Trophoblast cell (in vitro differentiated cells and primary cell): Measurements from ENCODE around the gene PLXNA2.

ENCODE experiments used
- DNase-seq, 2 donors: peaks; one replicate each; pipeline ENCODE4 v3.0.0-alpha.2; 2016
- H2AFZ ChIP-seq: 2 replicates; pipeline ENCODE4 v1.6.1; 2013; ENCODE audit warnings: low read length, moderate library complexity, mild to moderate bottlenecking; ENCODE audit not compliant: insufficient read depth, poor library complexity
- H2AK5ac ChIP-seq: 2 replicates; pipeline ENCODE4 v1.6.1; 2013; ENCODE audit warnings: mild to moderate bottlenecking, low read length
- H2BK120ac ChIP-seq: 2 replicates; pipeline ENCODE4 v1.6.1; 2013; ENCODE audit warnings: low read length, mild to moderate bottlenecking, moderate library complexity; ENCODE audit not compliant: insufficient read depth, poor library complexity
- H2BK12ac ChIP-seq: 2 replicates; pipeline ENCODE4 v1.6.1; 2013; ENCODE audit warnings: mild to moderate bottlenecking, low read length, moderate library complexity
- H2BK5ac ChIP-seq: 2 replicates; pipeline ENCODE4 v1.6.1; 2013; ENCODE audit warnings: low read length, low read depth, moderate library complexity, mild to moderate bottlenecking; ENCODE audit not compliant: poor library complexity
- H3K14ac ChIP-seq: 2 replicates; pipeline ENCODE4 v1.6.1; 2013; ENCODE audit warnings: mild to moderate bottlenecking, low read length
- H3K18ac ChIP-seq: 2 replicates; pipeline ENCODE4 v1.6.1; 2013; ENCODE audit warnings: mild to moderate bottlenecking, low read length
- H3K23ac ChIP-seq: 2 replicates; pipeline ENCODE4 v1.6.1; 2013; ENCODE audit warnings: low read length
- H3K27ac ChIP-seq: 2 replicates; pipeline ENCODE4 v1.5.1; 2013; ENCODE audit warnings: low read depth, mild to moderate bottlenecking, inconsistent platforms, low read length, moderate library complexity
- H3K27me3 ChIP-seq: 2 replicates; pipeline ENCODE4 v1.6.1; 2013; ENCODE audit warnings: inconsistent platforms, mild to moderate bottlenecking, low read length, moderate library complexity; ENCODE audit not compliant: insufficient read depth
- H3K36me3 ChIP-seq, 2 experiments: 1 replicate in 1 of 2; 2 replicates in 1 of 2; pipeline ENCODE4 v1.6.1; 2013; ENCODE audit warnings: low read length in 2 of 2, mild to moderate bottlenecking in 2 of 2, moderate library complexity in 1 of 2; ENCODE audit not compliant: insufficient read depth in 2 of 2, control insufficient read depth in 1 of 2
- H3K4ac ChIP-seq: 2 replicates; pipeline ENCODE4 v1.6.1; 2013; ENCODE audit warnings: low read depth, mild to moderate bottlenecking, low read length, moderate library complexity
- H3K4me1 ChIP-seq, 2 experiments: 1 replicate in 1 of 2; 2 replicates in 1 of 2; pipeline ENCODE4 v1.6.1; 2013; ENCODE audit warnings: low read length in 2 of 2, mild to moderate bottlenecking in 2 of 2, moderate library complexity in 1 of 2; ENCODE audit not compliant: insufficient read depth in 2 of 2, control insufficient read depth in 1 of 2
- H3K4me2 ChIP-seq: 2 replicates; pipeline ENCODE4 v1.6.1; 2013; ENCODE audit warnings: inconsistent platforms, mild to moderate bottlenecking, low read length, moderate library complexity
- H3K4me3 ChIP-seq: 2 replicates; pipeline ENCODE4 v1.5.1; 2013; ENCODE audit warnings: mild to moderate bottlenecking, low read depth, low read length, inconsistent platforms
- H3K79me1 ChIP-seq: one replicate; pipeline ENCODE4 v1.6.1; 2013; ENCODE audit warnings: low read length
- H3K79me2 ChIP-seq: 2 replicates; pipeline ENCODE4 v1.6.1; 2013; ENCODE audit warnings: low read length, mild to moderate bottlenecking; ENCODE audit not compliant: control insufficient read depth, insufficient read depth, poor library complexity
- H3K9ac ChIP-seq: 2 replicates; pipeline ENCODE4 v1.6.1; 2013; ENCODE audit warnings: mild to moderate bottlenecking, low read length
- H3K9me3 ChIP-seq: 2 replicates; pipeline ENCODE4 v1.6.1; 2013; ENCODE audit warnings: low read depth, mild to moderate bottlenecking, control low read depth, inconsistent platforms, low read length; ENCODE audit not compliant: insufficient read depth
- H4K12ac ChIP-seq: 2 replicates; pipeline ENCODE4 v1.6.1; 2013; ENCODE audit warnings: low read depth, mild to moderate bottlenecking, low read length, moderate library complexity
- H4K8ac ChIP-seq: 2 replicates; pipeline ENCODE4 v1.6.1; 2013; ENCODE audit warnings: low read depth, mild to moderate bottlenecking, low read length, moderate library complexity
- H4K91ac ChIP-seq: one replicate; pipeline ENCODE4 v1.6.1; 2013; ENCODE audit warnings: low read depth, mild to moderate bottlenecking, low read length, moderate library complexity
- WGBS: extraction: QIAGEN DNeasy Blood & Tissue Kit; methylation state at CpG from one replicate; pipeline ENCODE4 v1.1.7; 2013; ENCODE audit warnings: missing lambda C conversion rate; ENCODE audit not compliant: insufficient read length, insufficient coverage; ENCODE audit errors: extremely low coverage; 5-methylcytosine and 5-hydroxymethylcytosine counted together

PLXNA2 gene

GRCh38 chr1:208252836-208253576, 8.8 kb upstream of the PLXNA2 start:
- H3K4me3 ChIP-seq: no peak overlapping the region
- H3K27ac ChIP-seq: no peak overlapping the region
- peak overlapping the region; percentile 43 for H2BK5ac ChIP-seq
- H3K4me2 ChIP-seq: no peak overlapping the region
- peak overlapping the region; percentile 68 for H2BK12ac ChIP-seq
- H3K4me1 ChIP-seq: peaks cover 31 to 38% of the 10 kb centered on the region in 2 experiments
- H2AFZ ChIP-seq: no peak overlapping the region
- H2AK5ac ChIP-seq: no peak overlapping the region
- no peaks in the 10 kb centered on the region for H3K27me3 ChIP-seq
- no peak overlapping the region for H3K9ac ChIP-seq
- H3K4ac ChIP-seq: no peak overlapping the region
- no peaks in the 10 kb centered on the region for H3K9me3 ChIP-seq
- peak overlapping the region; percentile 58 for H3K14ac ChIP-seq
- H2BK120ac ChIP-seq: peak overlapping the region; percentile 69
- peak overlapping the region; percentile 26 for H4K91ac ChIP-seq
- H3K18ac ChIP-seq: no peak overlapping the region
- no peak overlapping the region for H3K23ac ChIP-seq
- no peak overlapping the region for H4K12ac ChIP-seq
- H3K79me1 ChIP-seq: peaks cover 22% of the 10 kb centered on the region
- WGBS: no CpG with 5 or more reads among the region's 7 CpGs
- no peak for DNase-seq
- H3K79me2 ChIP-seq: peaks cover 3% of the 10 kb centered on the region
- H4K8ac ChIP-seq: no peak overlapping the region
- H3K36me3 ChIP-seq: no peaks in the 10 kb centered on the region

- Histone ChIP-seq H3K4ac (no peak overlapping the region), H4K8ac (peak overlapping the region; percentile 78), H3K4me1 (peaks cover 29 to 38% of the 10 kb centered on the region in 2 experiments), H3K18ac (no peak overlapping the region), H3K23ac (no peak overlapping the region), H2AFZ (peak overlapping the region; percentile 18), H2BK120ac (peak overlapping the region; percentile 64), H2BK5ac (peak overlapping the region; percentile 32), H3K36me3 (no peaks in the 10 kb centered on the region), H3K4me3 (no peak overlapping the region), H3K27me3 (no peaks in the 10 kb centered on the region), H4K12ac (no peak overlapping the region), H3K27ac (peak overlapping the region; percentile 20), H3K4me2 (no peak overlapping the region), H2AK5ac (peak overlapping the region; percentile 78), H2BK12ac (peak overlapping the region; percentile 85), H3K14ac (peak overlapping the region; percentile 76), H4K91ac (peak overlapping the region; percentile 70), H3K79me1 (peaks cover 19% of the 10 kb centered on the region), H3K9ac (no peak overlapping the region), H3K79me2 (peaks cover 3% of the 10 kb centered on the region), H3K9me3 (no peaks in the 10 kb centered on the region)
- no peak for DNase-seq
- no CpG with 5 or more reads among the region's 22 CpGs for WGBS
These were observed 8.0 kb upstream of the PLXNA2 start for GRCh38 chr1:208251911-208252835.

GRCh38 chr1:208251015-208251414, 6.8 kb upstream of the PLXNA2 start:
- Histone ChIP-seq H3K27me3 (no peaks in the 10 kb centered on the region), H2AK5ac (no peak overlapping the region), H4K8ac (no peak overlapping the region), H3K36me3 (no peaks in the 10 kb centered on the region), H3K9ac (no peak overlapping the region), H3K23ac (no peak overlapping the region), H2BK12ac (no peak overlapping the region), H3K4ac (no peak overlapping the region), H3K79me1 (peaks cover 19% of the 10 kb centered on the region), H3K14ac (no peak overlapping the region), H2AFZ (no peak overlapping the region), H4K12ac (no peak overlapping the region), H4K91ac (no peak overlapping the region), H3K79me2 (peaks cover 3% of the 10 kb centered on the region), H3K4me2 (no peak overlapping the region), H3K4me1 (peaks cover 27 to 33% of the 10 kb centered on the region in 2 experiments), H2BK120ac (no peak overlapping the region), H3K9me3 (no peaks in the 10 kb centered on the region), H2BK5ac (no peak overlapping the region), H3K27ac (peak overlapping the region; percentile 80), H3K18ac (no peak overlapping the region), H3K4me3 (no peak overlapping the region)
- DNase-seq: no peak
- WGBS: no CpG with 5 or more reads among the region's 5 CpGs

- Histone ChIP-seq H3K18ac (no peak overlapping the region), H4K12ac (no peak overlapping the region), H3K4me3 (no peak overlapping the region), H2BK5ac (no peak overlapping the region), H4K91ac (no peak overlapping the region), H3K27me3 (no peaks in the 10 kb centered on the region), H3K9ac (no peak overlapping the region), H2AK5ac (no peak overlapping the region), H2BK12ac (peak overlapping the region; percentile 27), H3K79me1 (peaks cover 15% of the 10 kb centered on the region), H3K4me1 (peaks cover 23 to 29% of the 10 kb centered on the region in 2 experiments), H2BK120ac (peak overlapping the region; percentile 10), H3K36me3 (no peaks in the 10 kb centered on the region), H3K14ac (peak overlapping the region; percentile 35), H3K27ac (peak overlapping the region; percentile 80), H3K4me2 (no peak overlapping the region), H3K9me3 (no peaks in the 10 kb centered on the region), H4K8ac (no peak overlapping the region), H2AFZ (no peak overlapping the region), H3K23ac (no peak overlapping the region), H3K4ac (no peak overlapping the region), H3K79me2 (peaks cover 1% of the 10 kb centered on the region)
- WGBS: no CpG with 5 or more reads among the region's 6 CpGs
- DNase-seq: no peak
These were observed 6.4 kb upstream of the PLXNA2 start for GRCh38 chr1:208250613-208251012.
